HG02610 (cell line): ENCODE data around the gene PPP2R5C.

Experiments
- ATAC-seq: cut with Tn5 transposase; IDR thresholded peaks from one replicate; pipeline ENCODE4 v1.9.1; 2021; ENCODE audit warnings: mild to moderate bottlenecking, moderate library complexity; ENCODE audit not compliant: unreplicated experiment

Gene PPP2R5C

DNA sequence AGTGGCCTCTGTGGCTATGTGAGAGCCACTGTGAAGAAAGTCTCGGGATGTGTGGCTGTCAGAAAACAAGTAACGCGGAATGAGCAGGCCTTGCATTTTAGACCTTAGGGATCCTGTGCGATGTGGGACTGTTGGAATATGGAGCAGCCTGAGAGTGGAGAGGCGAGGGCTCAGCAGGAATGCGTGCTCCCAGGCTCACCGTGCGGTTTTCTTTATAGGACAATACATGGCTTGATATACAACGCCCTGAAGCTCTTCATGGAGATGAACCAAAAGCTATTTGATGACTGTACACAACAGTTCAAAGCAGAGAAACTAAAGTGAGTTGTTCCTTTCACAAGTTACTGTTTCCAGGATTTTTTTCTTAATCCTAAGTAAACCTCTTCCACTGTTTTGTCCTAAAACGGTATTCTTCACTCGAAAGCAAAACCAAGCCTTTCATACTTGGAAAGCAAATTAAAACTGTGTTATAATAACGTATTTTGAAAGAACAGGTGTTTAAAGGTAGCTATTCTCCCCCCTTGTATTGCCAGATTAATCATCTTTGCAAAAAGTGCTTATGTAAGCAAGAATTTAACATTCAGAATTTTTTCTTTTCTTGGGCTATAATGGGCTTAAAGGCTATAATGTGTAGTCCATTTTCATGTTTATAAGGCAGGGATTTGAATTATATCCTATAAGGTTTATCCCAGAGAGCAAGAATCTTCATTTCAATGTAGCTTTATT lies 148.0 kb downstream of the PPP2R5C start:
- no peak for ATAC-seq

DNA sequence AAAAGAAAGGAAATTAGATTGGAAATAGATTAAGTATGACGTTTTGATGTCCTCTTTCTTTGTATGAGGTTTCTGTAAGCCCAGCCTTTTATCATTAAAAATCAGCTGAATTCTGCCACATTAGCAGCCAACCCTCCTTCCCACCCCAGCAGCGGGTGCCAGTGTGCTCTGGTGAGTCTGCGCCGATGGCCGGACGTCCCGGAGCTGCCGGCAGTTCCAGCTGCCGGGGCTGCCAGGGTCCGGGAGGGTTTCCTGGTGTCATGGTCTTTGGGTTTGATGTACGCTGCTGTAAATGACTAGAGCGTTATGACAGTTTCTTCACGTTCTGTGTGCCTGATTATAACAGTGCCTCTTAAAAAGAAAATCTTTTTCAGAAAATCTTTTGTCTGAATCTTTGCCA lies 151.3 kb downstream of the PPP2R5C start:
- no peak for ATAC-seq

DNA sequence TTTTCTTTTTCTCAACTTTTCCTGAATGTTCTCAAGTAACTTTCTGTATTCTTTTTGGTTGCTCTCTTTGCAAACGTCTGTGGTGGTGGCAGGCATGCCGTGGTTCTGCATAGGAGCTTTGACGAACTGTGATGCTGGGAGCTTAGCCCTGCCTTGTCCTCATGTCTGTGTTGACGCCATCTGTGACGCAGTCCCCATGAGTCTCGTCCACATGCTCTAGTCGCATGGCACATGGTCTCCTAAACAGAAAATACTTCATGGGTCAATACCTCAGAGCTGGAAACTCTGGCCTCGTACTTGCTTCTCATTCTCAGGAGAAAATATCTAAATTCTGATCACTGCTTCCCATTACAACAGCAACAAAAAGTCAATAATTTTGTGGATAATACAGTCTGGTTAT lies 152.6 kb downstream of the PPP2R5C start:
- ATAC-seq: no peak

DNA sequence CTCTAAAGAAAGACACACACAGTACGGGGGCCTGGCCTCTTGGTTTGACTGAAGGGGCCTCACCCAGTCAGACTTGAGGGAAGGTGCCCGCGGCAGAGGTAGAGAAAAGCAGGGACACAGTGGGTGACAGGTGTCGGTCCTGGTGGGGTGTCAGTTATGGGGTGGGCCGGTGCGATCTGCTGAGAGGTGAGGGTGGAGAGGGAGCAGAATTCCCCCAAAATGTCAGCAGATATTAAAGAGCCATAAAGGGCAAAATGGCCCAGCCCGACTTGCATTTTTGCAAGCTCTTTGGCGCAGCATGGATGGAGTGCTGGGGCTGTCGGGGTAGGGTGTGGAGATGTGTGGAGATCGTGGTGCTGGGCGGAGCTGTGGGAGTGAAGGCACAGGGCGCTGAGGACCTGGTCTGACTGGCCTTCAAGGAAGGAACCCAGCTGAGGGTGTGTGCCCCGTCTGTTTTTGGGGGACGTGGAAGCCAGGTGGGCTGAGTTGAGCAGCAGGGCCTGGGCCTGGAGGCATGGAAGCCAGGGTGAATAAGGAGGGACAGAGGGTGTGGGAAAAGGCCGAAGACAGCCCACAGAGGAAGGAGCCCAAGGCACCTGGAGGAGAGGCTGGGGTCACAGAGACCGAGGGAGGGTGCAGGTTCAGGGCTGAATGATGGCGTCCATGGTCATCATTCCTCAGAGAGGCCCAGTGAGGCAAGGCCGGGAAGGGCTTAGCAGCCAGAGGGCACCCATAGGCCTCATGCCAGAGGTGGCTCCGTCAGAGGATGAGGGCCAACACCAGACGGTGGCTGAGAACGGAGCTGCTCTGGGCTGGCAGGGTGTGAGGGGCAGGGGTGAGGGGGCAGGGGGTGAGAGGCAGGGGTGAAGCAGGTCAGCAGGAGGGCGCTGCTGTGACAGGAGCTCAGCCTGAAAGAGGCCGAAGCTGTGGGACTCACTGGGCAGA lies 154.6 kb downstream of the PPP2R5C start:
- ATAC-seq: no peak

DNA sequence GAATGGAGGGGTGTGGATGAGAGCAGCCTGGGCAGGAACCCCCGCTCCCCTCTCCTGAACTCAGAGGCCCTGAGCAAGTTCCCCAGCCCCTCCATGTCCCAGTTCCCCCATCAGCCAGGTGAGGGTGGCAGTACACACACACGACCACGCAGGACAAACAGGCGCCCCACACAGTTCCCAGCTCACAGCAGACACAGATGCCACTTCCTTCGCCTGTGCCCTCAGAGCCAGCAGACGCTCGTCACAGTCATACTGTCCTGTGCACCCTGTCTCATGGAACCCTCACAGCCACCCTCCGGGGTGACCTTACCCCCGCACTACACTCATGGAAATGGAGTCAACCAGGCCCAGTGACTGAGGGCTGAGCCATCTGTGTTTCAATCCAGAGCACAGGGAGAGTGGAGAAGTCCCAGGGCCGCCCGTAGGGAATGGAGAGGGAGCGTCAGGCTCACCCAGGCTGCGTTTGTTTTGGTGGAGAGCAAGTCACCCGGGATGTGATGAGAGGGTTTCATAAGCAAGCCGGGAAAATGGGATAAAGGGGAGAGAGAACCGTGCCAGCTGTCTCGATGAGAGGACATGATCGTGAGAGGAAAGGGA lies 155.4 kb downstream of the PPP2R5C start:
- no peak for ATAC-seq

DNA sequence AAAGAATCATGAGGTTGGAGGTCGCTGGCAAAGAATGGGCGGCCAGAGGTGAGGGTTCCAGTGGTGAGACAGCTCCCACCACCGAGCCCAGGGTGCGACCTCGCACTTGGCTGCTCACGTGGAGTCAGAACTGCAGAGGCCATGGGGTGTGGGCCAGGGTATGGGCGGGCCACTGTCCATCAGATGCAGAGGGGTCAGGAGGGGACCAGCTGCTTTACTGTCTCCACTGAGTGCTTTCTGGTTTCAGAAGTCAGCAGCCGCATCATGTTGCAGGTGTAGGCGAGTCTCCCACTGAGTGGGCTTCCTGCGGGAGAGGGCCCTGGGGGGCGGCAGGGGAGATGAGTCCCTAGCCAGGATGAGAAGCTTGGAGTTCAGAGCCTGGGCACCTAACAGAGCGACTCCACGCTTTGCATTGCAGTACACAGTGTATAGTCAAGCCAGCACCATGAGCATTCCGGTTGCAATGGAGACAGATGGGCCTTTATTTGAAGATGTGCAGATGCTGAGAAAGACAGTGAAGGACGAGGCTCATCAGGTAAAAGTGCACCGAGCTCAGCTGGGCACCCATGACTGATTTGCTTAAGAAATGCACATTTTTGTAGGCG lies 156.0 kb downstream of the PPP2R5C start:
- ATAC-seq: no peak

DNA sequence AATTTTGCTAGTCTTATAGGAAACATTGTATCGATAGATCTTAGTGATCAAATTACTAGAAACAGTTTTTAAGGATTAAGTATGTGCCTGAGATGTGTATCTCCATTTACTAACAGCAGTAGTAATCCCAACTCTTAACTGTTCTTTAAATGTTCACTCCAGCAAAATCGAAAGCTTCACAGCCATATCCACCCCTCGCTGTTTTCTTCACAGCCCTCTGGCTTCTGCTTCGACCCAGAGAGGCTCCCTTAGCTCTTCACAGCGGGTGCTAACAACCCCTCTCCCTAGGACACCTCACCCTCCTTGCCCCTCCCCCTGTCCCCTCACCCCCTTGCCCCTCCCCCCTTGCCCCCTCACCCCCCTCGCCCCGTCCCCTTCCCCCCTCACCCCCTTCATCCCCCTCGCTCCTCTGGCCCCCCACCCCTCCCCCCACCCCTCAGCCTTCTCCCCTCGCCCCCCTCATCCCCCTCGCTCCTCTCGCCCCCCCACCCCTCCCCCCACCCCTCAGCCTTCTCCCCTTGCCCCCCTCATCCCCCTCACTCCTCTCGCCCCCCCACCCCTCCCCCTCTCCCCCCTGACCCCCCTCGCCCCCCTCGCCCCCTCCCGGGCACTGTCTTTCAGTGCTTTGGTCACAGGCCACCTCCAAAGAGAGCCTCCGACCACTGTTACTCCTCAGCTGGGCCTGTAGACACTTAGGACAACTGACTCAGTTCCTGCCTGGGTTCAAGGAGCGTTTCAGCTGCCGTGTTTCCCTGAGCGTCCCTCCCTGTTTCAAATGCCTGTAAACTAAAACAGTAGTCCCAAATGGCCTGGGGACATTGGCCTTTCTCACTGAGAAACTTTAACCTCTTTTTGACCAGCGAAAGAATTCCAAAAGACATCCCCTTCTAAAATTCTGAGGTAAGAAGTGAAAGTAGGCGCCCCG lies 156.8 kb downstream of the PPP2R5C start:
- no peak for ATAC-seq

DNA sequence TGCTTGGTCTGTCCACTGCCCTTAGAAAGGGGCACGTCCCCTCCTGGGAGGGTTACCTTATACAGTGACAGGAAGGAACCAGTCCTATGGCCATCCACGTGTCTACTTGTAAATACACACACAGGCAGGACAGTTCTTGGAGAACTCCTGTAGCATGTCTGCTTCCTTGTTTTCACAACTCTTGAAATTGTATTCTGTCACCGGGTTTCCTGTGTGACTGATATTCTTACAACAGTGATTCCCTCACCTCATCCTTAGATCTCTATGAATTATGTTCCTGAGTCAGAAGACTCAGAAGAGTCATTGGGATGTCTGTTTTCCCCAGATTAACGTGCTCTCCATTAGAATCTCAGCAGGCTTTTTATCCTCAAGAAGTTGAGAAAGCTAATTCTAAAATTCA lies 158.8 kb downstream of the PPP2R5C start:
- no peak for ATAC-seq

DNA sequence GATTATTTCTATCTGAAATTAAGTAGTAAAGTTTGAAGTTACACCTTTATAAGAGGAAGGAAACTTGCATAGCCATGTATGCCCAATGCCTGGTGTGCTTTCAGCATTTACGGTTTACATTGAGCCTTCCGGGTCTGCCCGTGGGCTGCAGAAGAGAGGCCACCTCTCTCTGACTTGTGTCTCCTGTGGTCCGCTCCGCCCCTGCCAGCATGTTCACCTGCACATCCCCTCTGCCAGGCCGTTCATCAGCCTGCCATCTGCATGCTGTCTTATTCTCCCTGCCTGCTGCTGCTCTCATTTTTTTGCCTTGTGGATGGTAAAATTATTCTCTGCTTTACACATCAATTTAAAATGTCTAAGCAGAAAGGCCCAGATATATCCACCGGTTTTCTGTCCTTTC lies 161.4 kb downstream of the PPP2R5C start:
- no peak for ATAC-seq

DNA sequence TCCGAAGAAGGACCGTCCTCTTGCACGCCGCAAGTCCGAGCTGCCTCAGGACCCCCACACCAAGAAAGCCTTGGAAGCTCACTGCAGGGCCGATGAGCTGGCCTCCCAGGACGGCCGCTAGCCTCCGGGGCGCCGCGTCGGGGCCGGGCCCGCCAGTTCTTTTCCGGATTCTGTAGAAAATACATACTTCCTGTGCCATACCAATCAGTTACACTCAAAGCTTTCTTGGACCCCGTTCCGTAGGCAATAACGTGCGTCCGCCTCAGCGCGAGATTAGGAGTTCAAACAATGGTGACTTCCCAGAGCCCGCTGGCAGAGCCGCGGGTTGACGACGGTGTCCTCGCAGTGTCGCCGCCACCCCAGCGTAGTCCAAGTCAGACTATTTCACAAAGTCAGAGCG lies 163.6 kb downstream of the PPP2R5C start:
- ATAC-seq: no peak

DNA sequence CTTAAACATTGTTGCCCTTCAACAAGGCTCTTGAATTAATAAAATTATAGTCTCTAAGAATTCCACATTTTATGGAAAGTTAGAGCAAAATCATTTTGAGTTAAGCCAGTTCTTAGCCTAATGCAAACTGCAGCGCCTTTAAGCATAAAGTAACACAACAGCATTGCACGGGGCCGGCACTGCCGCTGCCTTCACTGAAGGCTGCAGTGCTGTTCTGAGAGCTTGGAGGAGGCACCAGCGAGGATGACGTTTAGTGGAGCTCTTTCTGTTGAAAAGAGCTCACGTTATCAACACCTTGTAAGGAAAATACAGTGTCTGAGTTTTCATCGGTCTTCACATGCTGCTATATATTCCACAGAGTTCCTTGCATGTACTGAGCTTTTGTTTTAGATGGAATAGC lies 164.6 kb downstream of the PPP2R5C start:
- no peak for ATAC-seq

DNA sequence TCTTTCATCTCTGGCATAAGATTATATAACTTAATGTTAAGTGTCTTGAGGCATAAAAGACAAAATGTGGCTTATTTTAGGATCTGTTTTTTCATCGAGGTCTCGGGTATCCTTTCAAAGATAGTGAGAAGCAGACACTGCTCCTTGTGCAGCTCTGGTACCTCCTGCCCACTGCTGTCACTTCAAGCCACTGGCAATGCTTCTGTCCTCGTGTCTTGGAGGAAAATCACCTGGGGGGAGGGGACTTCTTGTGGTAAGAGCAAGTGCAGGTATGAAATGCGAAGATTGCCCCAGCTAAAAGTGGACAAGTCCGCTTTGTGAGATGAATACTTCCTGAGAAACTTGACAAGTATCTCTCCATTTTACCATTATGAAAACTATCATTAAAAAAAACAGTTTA lies 165.1 kb downstream of the PPP2R5C start:
- ATAC-seq: no peak

DNA sequence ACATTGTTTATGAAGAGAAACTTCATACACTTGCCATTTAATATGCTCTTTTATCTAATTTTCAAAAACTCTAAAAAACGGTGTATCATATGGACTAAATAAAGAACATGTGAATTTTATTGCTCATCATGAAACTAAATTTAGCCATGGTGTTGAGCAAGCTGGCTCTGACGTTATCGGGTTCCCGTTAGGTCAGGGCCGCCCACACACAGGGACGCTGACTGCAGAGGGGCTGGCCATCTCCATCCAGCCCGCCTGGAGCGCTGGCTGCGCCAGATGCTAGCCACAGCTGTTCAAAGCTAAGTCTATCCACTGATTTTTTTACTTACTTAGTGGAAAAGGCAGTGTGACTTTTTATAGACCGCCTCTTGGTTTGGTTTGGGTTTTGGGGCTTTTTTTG lies 166.3 kb downstream of the PPP2R5C start:
- ATAC-seq: no peak

DNA sequence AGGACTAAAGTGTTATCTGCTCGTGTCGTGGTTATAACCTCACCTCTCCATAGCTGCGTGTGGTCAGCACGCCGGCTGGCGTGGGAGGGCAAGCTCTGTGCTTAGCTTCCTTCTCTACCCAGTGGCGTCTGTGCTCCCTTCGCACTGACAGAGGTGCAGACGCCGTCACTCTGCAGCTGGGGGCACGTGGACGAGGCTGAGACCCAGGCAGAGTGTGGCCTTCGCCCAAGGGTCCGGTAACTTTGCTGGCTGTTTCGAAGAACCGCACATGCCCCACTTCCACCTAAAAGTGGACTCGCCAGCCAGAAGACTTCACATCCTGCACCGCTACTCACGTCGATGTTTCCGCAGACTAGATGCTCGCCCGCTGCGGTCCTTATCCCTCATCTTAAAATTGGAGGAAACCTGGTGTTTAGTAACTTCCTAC lies 166.9 kb downstream of the PPP2R5C start:
- ATAC-seq: no peak

DNA sequence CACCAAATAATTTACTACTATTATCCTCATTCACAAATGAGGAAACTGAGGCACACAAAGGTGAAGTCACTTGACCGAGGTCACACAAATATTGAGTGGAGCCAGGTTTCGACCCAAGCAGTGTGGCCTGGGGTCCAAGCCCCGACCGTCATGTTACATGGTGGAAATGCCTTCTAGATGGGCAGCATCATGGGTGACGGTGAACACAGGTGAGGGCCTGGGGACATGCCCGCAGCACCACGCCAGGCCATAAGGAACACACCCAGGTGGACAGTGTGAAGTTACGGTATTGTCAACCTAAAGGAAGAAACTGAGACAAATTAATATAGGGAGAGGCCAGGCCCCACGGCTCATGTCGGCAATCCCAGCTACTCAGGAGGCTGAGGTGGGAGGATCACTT lies 167.6 kb downstream of the PPP2R5C start:
- ATAC-seq: no peak

DNA sequence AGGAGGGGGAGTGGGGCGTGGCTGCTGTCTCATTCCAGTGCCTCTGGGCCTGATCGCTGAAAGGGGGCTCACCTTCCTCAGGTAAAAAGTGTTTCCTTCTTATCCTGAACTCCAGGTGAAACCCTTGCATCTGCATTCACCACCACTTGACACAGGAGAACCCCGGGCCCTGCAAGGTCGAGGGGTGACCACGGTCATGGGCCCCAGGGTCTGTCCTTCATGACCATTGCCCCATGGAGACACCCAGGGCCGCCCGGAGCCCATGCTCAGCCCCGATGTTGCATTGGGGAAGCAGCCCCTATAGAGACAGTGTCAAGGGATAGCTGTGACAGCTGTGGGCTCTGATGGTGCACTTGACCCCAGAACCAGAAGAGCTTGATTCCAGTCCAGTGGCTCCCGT lies 168.4 kb downstream of the PPP2R5C start:
- no peak for ATAC-seq

DNA sequence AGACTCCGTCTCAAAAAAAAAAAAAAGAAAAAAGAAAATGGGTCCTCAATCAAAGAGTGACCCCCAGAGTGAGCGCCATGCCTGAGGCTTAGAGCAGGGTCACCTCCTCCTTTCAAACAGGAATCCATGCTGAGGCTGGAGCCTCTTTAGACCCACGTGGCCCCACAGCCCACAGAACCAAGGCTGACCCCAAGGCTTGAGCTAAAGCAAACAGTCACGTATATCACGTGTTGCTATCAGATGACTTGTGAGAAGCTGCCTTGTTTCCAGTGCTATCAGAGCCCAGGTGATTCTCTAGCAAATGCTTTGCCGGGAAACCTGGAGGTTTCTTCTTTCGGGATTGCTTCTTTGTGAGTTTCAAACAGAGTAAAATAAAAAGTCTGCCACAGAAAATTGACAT lies 171.2 kb downstream of the PPP2R5C start:
- no peak for ATAC-seq

DNA sequence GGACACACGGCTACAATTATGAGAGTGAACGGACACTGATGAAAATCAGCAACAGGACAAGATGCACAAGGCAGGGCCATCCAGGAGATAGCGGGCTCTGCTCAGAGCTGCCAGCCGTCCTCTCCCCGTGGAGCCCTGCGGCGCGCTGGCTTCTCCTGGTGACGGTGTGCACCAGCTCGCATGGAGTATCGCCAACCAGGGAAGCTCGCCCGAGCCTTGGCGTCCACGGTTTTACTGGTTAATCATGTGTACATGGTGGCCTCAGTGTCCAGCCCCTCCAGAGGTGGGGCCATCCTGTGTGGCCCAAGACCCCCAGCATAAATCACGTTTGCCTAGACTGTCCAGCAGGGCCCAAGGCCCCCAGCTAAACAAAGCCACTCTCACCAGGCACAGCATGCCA lies 171.7 kb downstream of the PPP2R5C start:
- ATAC-seq: no peak

DNA sequence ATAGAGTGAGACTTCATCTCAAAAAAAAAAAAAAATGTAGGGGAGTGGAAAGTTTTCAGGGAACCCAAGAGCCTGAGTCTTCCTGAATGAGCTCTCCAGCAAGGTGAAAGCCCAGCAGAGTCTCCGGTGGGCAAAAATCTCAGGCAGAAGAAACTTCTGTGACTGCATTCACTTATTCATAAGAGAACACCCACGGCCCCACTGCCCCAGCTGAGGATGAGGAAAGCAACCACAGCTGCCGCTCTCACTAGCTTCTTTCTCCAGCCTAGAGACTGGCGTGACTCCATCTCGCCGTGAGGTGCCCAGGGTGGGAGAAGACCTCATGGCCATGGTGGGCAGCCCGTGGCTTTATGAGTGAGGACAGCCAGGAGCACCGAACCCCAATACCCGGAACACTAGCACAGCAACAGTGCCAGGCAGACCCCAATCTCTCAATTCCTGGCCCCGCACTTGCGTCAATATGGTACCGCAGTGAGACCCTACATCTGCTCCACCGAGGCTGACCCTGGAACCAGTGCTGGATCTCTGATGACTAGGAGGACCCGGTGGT lies 173.2 kb downstream of the PPP2R5C start:
- no peak for ATAC-seq
